ENCODE results near the gene KRTAP9-3.
"Not testable (repeated sequence)": the region's sequence is repeated elsewhere in the genome, so short reads cannot be mapped to it uniquely, and the experiment has no call there.

The KRTAP9-3 gene, protein sequence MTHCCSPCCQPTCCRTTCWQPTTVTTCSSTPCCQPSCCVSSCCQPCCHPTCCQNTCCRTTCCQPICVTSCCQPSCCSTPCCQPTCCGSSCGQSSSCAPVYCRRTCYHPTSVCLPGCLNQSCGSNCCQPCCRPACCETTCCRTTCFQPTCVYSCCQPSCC

DNA sequence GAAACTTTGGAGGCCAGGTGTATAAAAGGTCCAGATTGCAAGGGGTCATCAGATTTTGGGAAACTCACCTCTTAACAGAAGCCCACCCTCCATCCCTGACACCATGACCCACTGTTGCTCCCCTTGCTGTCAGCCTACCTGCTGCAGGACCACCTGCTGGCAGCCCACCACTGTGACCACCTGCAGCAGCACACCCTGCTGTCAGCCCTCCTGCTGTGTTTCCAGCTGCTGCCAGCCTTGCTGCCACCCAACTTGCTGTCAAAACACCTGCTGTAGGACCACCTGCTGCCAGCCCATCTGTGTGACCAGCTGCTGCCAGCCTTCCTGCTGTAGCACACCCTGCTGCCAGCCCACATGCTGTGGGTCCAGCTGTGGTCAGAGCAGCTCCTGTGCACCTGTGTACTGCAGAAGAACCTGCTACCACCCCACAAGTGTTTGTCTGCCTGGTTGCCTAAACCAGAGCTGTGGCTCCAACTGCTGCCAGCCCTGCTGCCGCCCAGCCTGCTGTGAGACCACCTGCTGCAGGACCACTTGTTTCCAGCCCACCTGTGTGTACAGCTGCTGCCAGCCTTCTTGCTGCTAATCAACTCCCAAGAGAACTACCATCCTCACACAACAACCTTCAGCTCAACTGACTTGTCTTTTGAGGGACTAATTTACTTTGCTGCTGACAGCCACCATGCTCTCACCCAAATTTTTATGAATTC lies at the start of gene KRTAP9-3:
Gene KRTAP9-3 (plus strand): TSS at position 51 of the 707 bp plus-strand sequence. CDS start 53 bp downstream, at position 104.
- not testable (repeated sequence) for DNase-seq (ENCODE audit: low read depth)

DNA sequence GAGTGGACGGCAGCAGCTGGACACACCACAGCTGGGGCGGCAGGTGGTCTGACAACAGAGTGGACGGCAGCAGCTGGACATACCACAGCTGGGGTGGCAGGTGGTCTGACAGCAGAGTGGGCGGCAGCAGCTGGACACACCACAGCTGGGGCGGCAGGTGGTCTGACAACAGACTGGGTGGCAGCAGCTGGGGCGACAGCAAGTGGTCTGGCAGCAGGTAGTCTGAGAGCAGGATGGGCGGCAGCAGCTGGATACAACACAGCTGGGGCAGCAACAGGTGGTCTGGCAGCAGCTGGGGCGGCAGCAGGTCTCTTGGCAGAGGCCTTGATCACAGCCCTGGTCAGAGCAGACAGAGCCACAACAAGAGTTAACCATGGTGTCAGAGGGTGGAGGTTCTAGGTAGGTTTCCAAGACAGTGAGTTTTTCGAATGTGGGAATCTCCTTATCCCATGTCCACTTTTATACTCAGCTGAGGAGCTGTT lies 47.7 kb upstream of the KRTAP9-3 start, which contains the start of gene KRTAP4-1:
Gene KRTAP4-1 (minus strand): TSS at position 432 of the 482 bp plus-strand sequence. CDS start 57 bp downstream, at position 375.
- DNase-seq (ENCODE audit: low read depth) = no peak

DNA sequence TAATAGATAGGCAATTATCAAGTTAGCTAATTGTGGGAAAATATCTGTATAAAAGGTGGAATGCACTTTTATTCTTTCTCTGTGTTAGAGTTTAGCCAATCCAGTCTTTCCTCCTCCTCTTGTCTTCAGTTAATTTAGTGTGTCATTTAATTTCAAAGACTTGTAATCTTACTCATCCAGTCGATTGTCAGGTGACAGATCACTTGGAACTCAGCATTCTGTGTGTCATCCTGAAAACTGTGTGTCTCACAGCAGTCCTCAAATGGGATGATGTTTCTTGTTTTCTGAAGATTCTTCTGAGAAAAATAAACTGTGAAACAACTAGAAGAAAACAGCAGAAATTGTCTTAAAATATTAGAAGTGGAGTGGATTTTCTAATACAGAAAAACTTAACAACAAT lies 47.2 kb upstream of the KRTAP9-3 start:
- no peak for DNase-seq (ENCODE audit: low read depth)

DNA sequence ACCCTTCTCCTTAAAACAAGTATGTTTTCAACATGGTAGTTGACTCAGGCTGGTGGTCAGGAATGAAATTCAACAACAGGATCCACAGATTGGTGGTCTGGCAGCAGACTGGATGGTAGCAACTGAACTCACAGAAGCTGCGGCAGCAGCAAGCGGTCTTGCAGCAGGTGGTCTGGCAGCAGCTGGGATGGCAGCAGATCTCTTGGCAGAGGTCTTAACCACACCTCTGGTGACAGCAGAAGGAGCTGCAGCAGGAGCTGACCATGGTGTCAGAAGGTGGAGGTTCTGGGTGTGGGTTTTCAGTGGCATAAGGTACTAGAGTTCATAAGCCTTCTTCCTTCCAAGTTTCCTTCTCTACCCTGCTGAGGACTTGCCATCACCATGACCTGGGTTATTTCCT lies 45.4 kb upstream of the KRTAP9-3 start:
- no peak for DNase-seq (ENCODE audit: low read depth)

DNA sequence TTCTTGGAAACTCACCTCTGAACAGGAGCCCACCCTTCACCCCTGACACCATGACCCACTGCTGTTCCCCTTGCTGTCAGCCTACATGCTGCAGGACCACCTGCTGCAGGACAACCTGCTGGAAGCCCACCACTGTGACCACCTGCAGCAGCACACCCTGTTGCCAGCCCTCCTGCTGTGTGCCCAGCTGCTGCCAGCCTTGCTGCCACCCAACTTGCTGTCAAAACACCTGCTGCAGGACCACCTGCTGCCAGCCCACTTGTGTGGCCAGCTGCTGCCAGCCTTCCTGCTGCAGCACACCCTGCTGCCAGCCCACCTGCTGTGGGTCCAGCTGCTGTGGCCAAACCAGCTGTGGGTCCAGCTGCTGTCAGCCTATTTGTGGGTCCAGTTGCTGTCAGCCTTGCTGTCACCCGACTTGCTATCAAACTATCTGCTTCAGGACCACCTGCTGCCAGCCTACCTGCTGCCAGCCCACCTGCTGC lies 42.4 kb upstream of the KRTAP9-3 start, which contains the start of gene KRTAP9-1:
Gene KRTAP9-1 (plus strand): TSS at position 51 of the 482 bp plus-strand sequence. CDS start 0 bp downstream, at position 51.
- not testable (repeated sequence) for DNase-seq (ENCODE audit: low read depth)

DNA sequence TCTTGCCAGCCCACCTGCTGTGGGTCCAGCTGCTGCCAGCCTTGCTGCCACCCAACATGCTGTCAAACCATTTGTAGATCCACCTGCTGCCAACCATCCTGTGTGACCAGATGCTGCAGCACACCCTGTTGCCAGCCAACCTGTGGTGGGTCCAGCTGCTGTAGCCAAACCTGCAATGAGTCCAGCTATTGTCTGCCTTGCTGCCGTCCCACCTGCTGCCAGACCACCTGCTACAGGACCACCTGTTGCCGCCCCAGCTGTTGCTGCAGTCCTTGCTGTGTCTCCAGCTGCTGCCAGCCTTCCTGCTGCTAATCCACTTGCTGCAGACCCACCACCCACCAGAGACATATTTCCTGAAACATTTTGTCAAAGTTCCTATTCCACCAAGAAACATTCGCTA lies 41.9 kb upstream of the KRTAP9-3 start:
- no peak for DNase-seq (ENCODE audit: low read depth)

DNA sequence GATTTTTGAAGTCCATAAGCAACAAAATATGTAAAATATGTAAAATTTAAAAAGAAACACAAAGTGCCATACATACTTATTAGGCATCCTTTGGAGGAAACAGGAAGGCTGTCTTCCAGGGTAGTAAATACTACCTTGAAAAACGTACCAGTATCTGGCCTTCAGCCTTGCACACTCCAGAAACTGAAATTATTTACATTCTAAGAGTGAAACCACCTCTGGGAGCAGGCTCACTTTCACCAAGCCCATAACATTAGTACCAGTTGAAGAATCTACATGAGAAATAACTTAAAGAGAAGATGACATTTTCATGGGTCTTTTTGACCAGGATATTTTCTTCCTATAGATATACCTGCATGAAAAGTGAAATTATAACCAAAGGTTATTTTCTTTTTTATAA lies 36.2 kb upstream of the KRTAP9-3 start:
- DNase-seq (ENCODE audit: low read depth) = no peak

DNA sequence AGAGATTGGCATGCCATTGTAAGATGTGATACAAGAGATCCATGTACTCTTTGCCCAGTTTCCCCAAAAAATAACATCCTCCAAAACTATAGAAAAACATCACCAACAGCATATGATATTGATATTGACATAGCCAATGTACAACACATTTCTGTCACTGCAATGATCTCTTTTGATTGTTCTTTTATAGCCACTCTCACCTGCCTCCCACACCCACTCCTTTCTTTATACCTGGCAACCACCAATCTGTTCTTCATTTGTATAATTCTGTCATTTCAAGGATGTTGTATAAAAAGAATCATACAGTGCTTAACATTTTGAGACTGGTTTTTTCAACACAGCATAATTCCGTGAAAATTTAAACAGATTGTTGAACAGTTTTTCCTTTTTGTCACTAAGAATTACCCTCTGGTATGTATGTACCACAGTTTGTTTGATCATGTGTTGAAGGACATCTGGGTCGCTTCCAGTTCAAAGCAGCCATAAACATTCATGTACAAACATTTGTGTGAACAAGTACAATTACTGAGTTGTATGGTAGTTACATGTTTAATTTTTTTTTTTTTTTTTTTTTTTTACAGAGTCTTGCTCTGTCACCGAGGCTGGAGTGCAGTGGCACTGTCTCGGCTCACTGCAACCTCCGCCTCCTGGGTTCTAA lies 32.7 kb upstream of the KRTAP9-3 start:
- no peak for DNase-seq (ENCODE audit: low read depth)

DNA sequence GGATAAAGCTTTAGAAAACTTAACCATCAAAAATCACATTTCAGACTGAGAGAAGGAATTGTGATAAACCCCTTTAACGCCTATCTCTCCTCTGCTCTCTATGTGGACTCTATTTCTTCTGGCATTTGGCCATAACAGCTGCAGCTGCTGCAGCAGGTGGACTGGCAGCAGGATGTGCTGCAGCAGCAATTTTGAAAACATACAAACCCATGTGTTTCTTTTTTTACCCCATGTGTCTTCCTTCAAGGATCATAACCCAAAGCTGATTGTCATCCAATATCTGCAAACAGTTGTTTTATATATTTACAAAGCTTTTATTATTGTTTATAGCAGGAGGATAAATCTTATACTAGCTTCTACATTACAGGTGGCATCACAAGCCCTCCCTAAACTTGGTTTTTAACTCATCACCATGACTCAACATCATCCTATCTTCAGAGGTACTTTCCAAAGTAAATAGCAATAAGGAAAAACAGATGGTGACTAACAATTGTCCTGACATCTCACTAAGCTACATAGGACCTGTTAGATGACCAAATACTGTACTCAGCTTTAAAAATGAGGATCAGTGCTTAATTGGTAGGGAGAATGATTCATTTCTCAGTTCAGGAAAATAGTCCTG lies 20.3 kb upstream of the KRTAP9-3 start:
- no peak for DNase-seq (ENCODE audit: low read depth)

DNA sequence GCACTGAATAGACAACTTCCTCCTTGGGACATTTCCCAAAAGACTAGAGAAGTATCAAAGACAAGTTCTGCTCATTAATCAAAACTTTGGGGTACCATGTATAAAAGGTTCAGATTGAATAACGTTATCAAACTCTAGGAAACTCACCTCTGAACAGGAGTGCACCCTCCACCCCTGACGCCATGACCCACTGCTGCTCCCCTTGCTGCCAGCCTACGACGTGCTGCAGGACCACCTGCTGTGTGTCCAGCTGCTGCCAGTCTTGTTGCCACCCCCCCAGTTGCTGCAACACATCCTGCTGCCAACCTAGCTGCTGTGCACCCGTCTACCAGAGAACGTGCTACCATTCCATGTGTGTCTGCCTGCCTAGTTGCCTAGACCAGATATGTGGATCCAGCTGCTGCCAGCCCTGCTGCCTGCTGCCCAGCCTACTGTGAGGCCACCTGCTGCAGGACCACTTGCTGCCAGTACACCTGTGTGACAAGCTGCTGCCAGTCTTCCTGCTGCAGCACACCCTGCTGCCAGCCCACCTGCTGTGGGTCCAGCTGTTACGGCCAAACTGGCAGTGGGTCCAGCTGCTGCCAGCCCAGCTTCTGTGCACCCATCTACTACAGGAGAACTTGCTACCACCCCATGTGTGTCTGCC lies 19.6 kb upstream of the KRTAP9-3 start:
- DNase-seq (ENCODE audit: low read depth) = no peak

DNA sequence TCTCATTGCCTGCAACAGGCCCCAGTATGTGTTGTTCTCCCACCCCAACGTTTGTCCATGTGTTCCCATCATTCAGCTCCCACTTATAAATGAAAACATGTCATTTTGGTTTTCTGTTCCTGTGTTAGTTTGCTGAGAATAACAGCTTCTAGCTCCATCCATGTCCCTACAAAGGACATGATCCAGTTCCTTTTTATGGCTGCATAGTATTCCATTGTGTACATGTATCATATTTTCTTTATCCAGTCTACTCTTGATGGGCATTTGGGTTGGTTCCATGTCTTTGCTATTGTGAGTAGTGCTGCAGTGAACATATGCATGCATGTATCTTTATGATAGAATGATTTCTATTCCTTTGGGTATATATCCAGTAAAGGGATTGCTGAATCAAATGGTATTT lies 16.6 kb upstream of the KRTAP9-3 start:
- DNase-seq (ENCODE audit: low read depth) = no peak

DNA sequence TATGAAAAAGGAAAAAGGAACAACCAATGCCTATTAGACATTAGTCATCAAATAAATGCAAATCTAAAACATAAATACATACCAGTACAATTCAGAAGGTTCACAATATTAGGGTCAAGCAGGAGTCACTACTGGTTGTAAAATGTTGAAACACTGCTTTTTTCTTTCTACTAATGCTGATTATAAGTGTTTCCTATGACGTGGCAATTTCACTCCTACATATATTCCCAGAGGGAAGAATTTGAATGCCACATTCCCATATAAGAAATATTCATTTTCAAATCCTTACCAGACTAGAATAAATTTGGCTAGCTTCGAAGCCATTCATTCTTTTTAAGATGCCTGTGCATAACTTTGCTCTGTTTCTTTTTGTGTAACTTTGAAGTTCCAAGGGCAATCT lies 8.4 kb upstream of the KRTAP9-3 start:
- DNase-seq (ENCODE audit: low read depth) = no peak

DNA sequence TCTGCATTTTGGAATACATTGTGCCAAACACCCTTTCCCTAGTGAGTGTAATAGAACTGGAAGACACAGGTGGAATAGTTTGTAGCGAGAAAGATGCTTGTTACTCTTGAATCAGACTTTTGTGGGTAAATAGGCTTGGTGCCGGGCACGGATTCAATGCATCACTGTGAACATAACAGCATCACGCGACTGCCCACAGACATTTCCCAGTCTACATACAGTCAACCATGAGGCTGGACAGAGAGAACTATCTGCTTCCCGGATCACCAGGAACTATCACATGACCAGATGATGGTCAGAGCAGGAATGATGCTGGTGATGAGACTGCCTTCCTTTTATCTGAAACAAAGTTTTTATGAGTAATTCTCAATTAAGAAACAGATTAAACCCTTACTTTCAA lies 6.2 kb upstream of the KRTAP9-3 start:
- DNase-seq (ENCODE audit: low read depth) = no peak

DNA sequence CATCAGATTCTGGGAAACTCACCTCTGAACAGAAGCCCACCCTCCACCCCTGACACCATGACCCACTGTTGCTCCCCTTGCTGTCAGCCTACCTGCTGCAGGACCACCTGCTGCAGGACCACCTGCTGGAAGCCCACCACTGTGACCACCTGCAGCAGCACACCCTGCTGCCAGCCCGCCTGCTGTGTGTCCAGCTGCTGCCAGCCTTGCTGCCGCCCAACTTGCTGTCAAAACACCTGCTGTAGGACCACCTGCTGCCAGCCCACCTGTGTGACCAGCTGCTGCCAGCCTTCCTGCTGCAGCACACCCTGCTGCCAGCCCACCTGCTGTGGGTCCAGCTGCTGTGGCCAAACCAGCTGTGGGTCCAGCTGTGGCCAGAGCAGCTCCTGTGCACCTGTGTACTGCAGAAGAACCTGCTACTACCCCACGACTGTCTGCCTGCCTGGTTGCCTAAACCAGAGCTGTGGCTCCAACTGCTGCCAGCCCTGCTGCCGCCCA lies 5.6 kb upstream of the KRTAP9-3 start, which contains the start of gene KRTAP9-2:
Gene KRTAP9-2 (plus strand): TSS at position 51 of the 498 bp plus-strand sequence. CDS start 7 bp downstream, at position 58.
- not testable (repeated sequence) for DNase-seq (ENCODE audit: low read depth)

DNA sequence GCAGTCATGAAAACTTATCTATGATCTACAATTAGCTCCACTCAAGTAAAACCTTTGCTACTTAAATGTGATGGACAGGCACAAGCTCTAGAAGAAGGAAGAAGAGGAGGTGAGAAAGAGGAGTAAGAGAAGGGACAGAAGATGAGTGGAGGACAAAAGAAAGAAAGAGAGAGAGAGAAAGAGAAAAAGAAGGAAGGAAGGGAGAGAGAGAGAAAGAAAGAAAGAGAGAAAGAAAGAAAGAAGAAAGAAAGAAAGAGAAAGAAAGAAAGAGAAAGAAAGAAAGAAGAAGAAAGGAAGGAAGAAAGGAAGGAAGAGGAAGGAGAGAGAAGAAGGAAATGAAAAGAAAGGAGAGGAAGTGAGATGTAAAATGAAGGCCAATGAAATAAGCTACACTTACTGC lies 2.2 kb upstream of the KRTAP9-3 start:
- no peak for DNase-seq (ENCODE audit: low read depth)

DNA sequence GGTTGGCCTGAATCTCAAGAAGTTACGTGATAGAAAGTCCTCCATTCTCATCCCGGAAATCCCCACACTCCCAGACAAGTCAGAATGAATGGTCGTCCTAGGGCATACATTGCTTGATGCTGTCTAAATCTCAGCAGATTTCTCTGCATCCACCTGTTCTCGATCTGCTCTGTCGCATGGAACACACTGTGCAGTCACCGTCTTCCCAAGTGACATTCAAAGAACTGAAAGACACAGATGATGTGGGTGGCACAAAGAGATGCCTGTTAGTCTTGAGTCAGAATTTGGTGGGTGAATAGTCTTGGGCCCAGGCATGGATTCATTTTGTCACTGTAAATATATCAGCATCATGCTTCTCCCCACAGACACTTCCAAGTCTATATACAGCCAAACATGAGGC lies 518 bp upstream of the KRTAP9-3 start:
- DNase-seq (ENCODE audit: low read depth) = no peak

DNA sequence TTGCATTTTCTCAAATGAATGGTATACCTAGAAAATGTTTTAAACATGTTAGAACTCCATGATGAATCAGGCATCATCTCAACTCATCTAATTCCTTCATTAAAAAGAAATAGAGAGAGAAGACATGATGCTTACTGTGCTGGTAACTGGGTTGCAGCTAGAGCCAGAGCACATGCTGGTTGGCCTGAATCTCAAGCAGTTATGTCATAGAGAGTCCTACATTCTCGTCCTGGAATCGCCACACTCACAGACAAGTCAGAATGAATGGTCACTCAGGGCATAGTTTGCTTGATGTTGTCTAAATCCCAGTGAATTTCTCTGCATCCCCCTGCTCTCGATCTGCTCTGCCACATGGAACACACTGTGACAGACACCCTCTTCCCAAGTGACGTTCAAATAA lies 4.9 kb downstream of the KRTAP9-3 start:
- DNase-seq (ENCODE audit: low read depth) = not testable (repeated sequence)

DNA sequence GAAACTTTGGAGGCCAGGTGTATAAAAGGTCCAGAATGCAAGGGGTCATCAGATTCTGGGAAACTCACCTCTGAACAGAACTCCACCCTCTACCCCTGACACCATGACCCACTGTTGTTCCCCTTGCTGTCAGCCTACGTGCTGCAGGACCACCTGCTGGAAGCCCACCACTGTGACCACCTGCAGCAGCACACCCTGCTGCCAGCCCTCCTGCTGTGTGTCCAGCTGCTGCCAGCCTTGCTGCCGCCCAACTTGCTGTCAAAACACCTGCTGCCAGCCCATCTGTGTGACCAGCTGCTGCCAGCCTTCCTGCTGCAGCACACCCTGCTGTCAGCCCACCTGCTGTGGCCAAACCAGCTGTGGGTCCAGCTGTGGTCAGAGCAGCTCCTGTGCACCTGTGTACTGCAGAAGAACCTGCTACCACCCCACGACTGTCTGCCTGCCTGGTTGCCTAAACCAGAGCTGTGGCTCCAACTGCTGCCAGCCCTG lies 5.7 kb downstream of the KRTAP9-3 start, which contains the start of gene KRTAP9-8:
Gene KRTAP9-8 (plus strand): TSS at position 51 of the 489 bp plus-strand sequence. CDS start 53 bp downstream, at position 104.
- not testable (repeated sequence) for DNase-seq (ENCODE audit: low read depth)

DNA sequence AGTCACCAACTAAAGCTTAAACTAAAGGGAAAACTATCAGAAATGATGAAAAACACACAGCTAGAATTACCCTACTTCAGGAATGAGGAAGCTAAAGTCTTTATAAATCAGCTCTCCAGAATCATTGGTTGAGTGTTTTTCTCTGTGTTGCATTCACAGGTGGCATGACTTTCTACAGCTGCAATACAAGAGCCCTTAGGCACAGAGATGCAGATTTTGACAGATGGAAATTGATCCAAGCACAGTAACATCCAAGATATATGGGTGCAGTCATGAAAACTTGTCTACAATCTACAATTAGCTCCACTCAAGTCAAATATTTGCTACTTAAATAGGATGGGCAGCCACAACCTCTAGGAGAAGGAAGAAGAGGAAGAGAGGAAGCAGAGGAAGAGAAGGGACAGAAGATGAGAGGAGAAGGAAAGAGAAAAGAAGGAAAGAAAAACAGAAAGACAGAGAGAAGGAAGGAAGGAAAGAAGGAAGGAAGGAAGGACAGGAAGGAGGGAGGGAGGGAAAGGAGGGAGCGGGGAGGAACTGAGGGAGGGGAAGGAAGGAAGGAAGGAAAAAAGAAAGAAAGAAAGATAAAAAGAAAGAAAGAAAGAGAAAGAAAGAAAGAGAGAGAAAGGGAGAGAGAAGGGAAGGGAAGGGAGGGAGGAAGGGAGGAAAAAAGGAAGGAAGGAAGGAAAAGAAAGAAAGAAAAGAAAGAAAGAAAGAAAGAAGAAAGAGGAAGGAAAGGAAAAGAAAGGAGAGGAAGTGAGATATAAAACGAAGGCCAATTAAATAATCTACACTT lies 14.9 kb downstream of the KRTAP9-3 start:
- not testable (repeated sequence) for DNase-seq (ENCODE audit: low read depth)

DNA sequence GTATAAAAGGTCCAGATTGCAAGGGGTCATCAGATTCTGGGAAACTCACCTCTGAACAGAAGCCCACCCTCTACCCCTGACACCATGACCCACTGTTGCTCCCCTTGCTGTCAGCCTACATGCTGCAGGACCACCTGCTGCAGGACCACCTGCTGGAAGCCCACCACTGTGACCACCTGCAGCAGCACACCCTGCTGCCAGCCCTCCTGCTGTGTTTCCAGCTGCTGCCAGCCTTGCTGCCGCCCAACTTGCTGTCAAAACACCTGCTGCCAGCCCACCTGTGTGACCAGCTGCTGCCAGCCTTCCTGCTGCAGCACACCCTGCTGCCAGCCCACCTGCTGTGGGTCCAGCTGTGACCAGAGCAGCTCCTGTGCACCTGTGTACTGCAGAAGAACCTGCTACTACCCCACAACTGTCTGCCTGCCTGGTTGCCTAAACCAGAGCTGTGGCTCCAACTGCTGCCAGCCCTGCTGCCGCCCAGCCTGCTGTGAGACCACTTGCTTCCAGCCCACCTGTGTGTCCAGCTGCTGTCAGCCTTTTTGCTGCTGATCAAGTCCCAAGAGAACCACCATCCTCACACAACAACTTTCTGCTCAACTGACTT lies 17.5 kb downstream of the KRTAP9-3 start, which contains the start of gene KRTAP9-4:
Gene KRTAP9-4 (plus strand): TSS at position 51 of the 604 bp plus-strand sequence. CDS start 34 bp downstream, at position 85.
- DNase-seq (ENCODE audit: low read depth) = not testable (repeated sequence)
